Right lobe of liver (tissue), 4 donors: ENCODE measurements around the gene MPL.
"Not testable (repeated sequence)": the region's sequence is repeated elsewhere in the genome, so short reads cannot be mapped to it uniquely, and the experiment has no call there.

ENCODE experiments used
- POLR2A ChIP-seq: fragments of 450-650 bp; IDR thresholded peaks from one replicate; pipeline ENCODE4 v1.6.1; 2017; ENCODE audit warnings: antibody characterized with exemption, mild to moderate bottlenecking
- TF ChIP-seq, protein P1 (sequence below), 4 donors: fragments of 200-600 bp in 3 of 4; fragments of 450-650 bp in 1 of 4; IDR thresholded peaks; one replicate each; pipeline versions ENCODE4 v1.5.1 to v1.8.0; 2016 to 2022; ENCODE audit warnings: antibody characterized with exemption in 4 of 4, mild to moderate bottlenecking in 2 of 4
- donor health status: DM: no; HTN: no; CAD: no.
- donor health status: DM: no; HTN: no; CAD: no.
- donor health status: DM: no; HTN: yes; CAD: no.

DNA sequence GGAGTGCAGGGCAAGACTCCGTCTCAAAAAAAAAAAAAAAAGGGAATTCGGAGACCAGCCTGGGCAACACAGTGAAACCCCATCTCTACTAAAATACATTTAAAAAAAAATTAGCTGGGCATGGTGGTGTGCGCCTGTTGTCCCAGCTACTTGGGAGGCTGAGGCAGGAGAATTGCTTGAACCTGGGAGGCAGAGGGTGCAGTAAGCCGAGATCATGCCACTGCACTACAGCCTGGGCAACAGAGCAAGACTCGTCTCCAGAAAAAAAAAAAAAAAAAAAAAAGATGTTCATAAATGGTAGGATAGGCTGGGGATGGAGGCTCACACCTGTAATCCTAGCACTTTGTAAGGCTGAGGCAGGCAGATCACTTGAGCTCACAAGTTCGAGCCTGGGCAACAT lies 32.2 kb downstream of the MPL start:
- TF ChIP-seq, protein P1, sequence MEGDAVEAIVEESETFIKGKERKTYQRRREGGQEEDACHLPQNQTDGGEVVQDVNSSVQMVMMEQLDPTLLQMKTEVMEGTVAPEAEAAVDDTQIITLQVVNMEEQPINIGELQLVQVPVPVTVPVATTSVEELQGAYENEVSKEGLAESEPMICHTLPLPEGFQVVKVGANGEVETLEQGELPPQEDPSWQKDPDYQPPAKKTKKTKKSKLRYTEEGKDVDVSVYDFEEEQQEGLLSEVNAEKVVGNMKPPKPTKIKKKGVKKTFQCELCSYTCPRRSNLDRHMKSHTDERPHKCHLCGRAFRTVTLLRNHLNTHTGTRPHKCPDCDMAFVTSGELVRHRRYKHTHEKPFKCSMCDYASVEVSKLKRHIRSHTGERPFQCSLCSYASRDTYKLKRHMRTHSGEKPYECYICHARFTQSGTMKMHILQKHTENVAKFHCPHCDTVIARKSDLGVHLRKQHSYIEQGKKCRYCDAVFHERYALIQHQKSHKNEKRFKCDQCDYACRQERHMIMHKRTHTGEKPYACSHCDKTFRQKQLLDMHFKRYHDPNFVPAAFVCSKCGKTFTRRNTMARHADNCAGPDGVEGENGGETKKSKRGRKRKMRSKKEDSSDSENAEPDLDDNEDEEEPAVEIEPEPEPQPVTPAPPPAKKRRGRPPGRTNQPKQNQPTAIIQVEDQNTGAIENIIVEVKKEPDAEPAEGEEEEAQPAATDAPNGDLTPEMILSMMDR (IDR thresholded peaks at IDR 0.05): not testable (repeated sequence)
- not testable (repeated sequence) for TF ChIP-seq POLR2A
